NT2/D1 (cell line): ENCODE measurements around the gene ETV3.

Experiments
- YY1 ChIP-seq: IDR thresholded peaks from 2 replicates; pipeline ENCODE4 v1.6.1; 2011; ENCODE audit not compliant: insufficient read length, insufficient read depth
- ZNF274 ChIP-seq: IDR thresholded peaks from 2 replicates; pipeline ENCODE4 v1.6.1; 2011; ENCODE audit warnings: mild to moderate bottlenecking, low read depth, low read length

GRCh38 chr1:157137046-157137407 lies 1.2 kb downstream of the ETV3 start:
- TF ChIP-seq ZNF274 = no peak
- TF ChIP-seq YY1 = no peak
